DMS 273 (cell line): Measurements from ENCODE around the gene CAV1.

Experiments
- DNase-seq: peaks from one replicate; lab custom pipeline; 2025; ENCODE audit not compliant: unreplicated experiment; lab: John Stamatoyannopoulos, UW

The CAV1 gene

GRCh38 chr7:116529250-116529649 is 4.4 kb downstream of the CAV1 start:
- DNase-seq, result no peak

- DNase-seq, result no peak
Observed at GRCh38 chr7:116530107-116530820, 5.4 kb downstream of the CAV1 start.

- DNase-seq, result no peak
Observed at GRCh38 chr7:116532102-116532688, 7.4 kb downstream of the CAV1 start.

GRCh38 chr7:116534790-116535189 is 10.0 kb downstream of the CAV1 start:
- no peak for DNase-seq

- DNase-seq, result no peak
Observed at GRCh38 chr7:116535416-116535815, 10.6 kb downstream of the CAV1 start.

- no peak for DNase-seq
Observed at GRCh38 chr7:116538138-116538537, 13.3 kb downstream of the CAV1 start.

GRCh38 chr7:116539879-116540278 is 15.0 kb downstream of the CAV1 start:
- no peak for DNase-seq

- no peak for DNase-seq
Observed at GRCh38 chr7:116540743-116541142, 15.9 kb downstream of the CAV1 start.

- DNase-seq, result no peak
Observed at GRCh38 chr7:116541951-116542350, 17.1 kb downstream of the CAV1 start.

GRCh38 chr7:116542618-116543017 is 17.8 kb downstream of the CAV1 start:
- no peak for DNase-seq

GRCh38 chr7:116543664-116544063 is 18.8 kb downstream of the CAV1 start:
- DNase-seq, result no peak

GRCh38 chr7:116544487-116544886 is 19.7 kb downstream of the CAV1 start:
- no peak for DNase-seq

GRCh38 chr7:116545411-116545993 is 20.7 kb downstream of the CAV1 start:
- DNase-seq, result no peak

- no peak for DNase-seq
Observed at GRCh38 chr7:116546054-116546453, 21.2 kb downstream of the CAV1 start.

- no peak for DNase-seq
Observed at GRCh38 chr7:116546916-116547315, 22.1 kb downstream of the CAV1 start.

GRCh38 chr7:116547347-116547746 is 22.5 kb downstream of the CAV1 start:
- no peak for DNase-seq

GRCh38 chr7:116548506-116548905 is 23.7 kb downstream of the CAV1 start:
- no peak for DNase-seq

- no peak for DNase-seq
Observed at GRCh38 chr7:116549370-116549769, 24.5 kb downstream of the CAV1 start.

GRCh38 chr7:116551692-116552091 is 26.9 kb downstream of the CAV1 start:
- no peak for DNase-seq

- no peak for DNase-seq
Observed at GRCh38 chr7:116552602-116553001, 27.8 kb downstream of the CAV1 start.

- no peak for DNase-seq
Observed at GRCh38 chr7:116553168-116553964, 28.5 kb downstream of the CAV1 start.

GRCh38 chr7:116554436-116554835 is 29.6 kb downstream of the CAV1 start:
- DNase-seq, result peak; percentile 12
